ENCODE measurements around the gene OR10R2.
"Not testable (repeated sequence)": the region's sequence is repeated elsewhere in the genome, so short reads cannot be mapped to it uniquely, and the experiment has no call there.

The OR10R2 gene, protein sequence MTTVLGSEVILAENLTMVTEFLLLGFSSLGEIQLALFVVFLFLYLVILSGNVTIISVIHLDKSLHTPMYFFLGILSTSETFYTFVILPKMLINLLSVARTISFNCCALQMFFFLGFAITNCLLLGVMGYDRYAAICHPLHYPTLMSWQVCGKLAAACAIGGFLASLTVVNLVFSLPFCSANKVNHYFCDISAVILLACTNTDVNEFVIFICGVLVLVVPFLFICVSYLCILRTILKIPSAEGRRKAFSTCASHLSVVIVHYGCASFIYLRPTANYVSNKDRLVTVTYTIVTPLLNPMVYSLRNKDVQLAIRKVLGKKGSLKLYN

DNA sequence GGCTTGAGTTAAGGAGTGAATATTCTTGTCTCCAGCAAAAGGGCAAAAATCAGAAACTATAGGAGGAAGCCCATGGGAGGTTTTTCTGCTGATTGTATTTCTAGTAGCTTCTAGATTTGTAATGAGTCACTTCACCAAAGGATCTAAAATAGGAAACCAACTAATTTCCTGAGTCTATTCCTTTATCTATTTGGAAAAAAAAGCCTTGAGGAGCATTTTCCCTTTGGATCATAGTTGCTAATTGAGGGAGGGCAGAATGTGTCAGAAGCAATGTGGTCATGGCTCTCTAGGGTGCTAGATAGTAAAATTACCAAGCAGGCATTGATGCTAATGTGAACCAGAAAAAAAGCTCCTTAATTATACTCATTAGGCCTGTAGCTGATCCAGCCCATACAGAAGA, at the start of gene OR10R2:
TSS of gene OR10R2 (plus strand) at position 301 of the 400 bp plus-strand sequence. CDS start 106 bp downstream, outside the sequence.
- DNase-seq = no peak

DNA sequence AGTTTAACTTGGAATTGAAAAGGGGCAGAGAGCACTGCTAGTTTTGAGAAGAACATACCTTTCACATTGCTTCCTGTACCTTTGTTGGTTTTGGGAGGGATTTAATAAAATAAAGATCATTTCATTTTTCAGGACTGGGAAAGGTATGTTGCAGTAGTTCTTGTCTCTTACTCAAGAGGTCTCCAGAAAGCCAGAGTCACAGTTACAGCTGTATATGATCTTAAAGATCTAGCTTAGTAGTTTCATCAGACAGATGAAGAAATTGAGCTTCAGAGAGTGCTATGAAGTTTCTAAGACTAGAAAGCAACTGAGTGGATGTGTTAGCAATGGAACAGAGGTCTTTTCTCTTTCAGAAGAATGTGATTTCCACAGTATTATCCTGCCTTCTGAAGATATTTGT, 47.0 kb upstream of the OR10R2 start:
- no peak for DNase-seq

DNA sequence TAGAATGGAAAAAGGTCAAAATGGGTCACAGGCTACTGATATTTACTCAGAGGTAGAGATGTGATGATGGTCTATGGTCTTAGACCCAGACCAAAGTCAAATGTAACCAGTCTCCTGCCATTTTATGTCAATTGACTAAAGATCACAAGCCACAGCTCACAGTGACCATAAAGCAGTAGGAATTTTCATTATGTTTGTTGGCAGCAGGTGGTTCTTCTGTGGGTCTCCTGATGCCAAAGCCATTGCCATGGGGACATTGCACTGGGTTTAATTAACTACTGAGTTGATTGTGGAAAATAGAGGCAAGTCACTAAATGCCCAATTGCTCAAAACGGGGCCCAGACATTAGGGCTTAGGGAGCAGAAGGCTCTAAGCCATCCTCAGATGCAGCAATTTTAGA, 45.9 kb upstream of the OR10R2 start, which contains the start of gene OR10K2:
TSS of gene OR10K2 (minus strand) at position 101 of the 400 bp plus-strand sequence. CDS start 5,371 bp downstream, outside the sequence.
- no peak for DNase-seq

DNA sequence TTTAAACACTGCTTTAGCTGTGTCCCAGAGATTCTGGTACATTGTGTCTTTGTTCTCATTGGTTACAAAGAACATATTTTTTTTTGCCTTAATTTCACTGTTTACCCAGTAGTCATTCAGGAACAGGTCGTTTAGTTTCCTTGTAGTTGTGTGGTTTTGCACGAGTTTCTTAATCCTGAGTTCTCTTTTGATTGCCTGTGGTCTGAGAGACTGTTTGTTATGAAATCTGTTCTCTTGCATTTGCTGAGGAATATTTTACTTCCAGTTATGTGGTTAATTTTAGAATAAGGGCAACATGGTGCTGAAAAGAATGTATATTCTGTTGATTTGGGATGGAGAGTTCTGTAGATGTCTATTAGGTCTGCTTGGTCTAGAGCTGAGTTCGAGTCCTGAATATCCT, 41.9 kb upstream of the OR10R2 start:
- not testable (repeated sequence) for DNase-seq

DNA sequence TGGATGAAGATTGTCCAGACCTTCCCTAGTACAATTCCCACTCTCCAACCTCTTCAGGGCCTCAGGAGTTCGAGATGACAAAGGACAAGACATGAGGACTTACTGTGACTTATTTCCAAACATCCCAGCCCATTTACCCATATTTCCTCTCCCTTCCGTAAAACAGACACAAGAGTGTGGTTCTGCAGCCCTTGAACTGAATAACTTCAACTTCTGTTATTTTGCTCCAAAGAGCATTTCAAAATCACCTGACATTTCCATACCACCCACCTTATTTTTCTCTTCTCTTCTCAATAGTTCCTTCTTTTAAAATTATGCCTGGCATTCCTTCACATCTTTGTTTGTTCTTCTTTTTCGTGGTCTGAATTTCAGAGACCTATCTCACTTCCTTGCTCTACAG, 37.3 kb upstream of the OR10R2 start:
- DNase-seq = no peak

DNA sequence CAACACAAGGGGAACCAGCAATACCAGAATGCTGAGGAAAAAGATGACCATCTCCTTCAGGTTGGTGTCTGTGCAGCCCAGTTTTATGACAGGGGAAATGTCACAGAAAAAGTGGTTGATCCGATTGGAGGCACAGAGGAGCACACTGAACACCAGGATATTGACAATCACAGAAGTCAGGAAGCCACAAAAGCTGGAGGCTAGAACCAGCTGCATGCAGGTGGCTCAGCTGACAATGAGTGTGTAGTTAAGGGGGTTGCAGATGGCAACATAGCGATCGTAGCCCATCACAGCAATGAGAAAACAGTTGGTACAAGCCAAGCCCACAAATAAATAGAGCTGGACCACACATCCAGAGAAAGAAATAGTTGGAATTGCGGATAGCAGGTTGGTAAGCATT, 26.6 kb upstream of the OR10R2 start:
- DNase-seq = no peak

DNA sequence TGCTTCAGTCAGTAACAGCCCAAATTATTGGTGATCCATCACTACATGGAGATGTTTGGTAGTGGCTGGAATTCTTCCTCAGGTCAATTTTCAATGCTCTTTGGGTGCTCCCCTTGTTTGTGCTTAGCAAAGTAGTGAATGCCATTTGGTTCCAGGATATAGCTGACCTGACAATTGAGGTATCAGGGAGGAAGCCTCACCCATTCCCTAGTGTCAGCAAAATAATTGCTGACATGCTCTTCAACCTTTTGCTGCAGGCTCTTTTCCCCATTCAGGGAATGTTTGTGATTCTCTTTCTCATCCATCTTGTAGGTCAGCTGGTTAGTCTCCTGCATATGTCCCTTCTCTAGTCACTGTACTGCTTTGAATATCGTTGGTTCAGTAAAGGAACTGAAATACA, 17.5 kb upstream of the OR10R2 start:
- DNase-seq = no peak

DNA sequence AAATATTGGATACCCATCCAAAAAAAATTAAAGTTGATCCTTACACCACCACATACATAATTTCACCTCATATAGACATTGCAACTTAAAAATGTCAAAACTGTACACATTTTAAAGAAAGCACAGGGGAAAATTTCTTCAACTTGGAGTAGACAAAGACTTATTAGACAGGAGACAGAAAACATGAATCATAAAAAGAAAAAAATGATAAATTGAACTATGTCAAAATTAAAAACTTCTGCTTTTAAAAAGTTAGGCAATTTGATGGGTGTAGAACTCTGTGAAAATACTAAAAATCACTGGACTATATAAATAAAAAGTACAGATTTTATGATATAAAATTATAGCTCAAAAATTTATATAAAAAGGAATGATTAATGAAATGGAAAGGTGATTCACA, 14.8 kb upstream of the OR10R2 start:
- DNase-seq = no peak

DNA sequence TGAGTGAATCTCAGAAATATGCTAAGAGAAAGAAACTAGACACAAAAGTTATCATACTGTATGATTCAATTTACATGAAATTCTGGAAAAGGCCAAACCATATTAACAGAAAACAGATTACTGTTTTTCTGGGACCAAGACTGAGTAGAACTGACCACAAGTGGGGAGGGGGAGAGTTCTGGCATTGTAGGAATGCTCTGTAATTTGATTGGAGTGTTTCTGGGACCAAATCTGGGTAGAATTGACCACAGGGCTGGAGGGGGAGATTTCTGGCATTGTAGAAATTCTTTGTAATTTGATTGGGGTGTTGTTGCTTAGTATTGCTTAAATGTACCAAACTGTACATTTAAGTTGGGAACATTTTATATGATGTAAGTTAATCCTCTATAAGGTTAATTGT, 13.8 kb upstream of the OR10R2 start:
- DNase-seq = no peak

DNA sequence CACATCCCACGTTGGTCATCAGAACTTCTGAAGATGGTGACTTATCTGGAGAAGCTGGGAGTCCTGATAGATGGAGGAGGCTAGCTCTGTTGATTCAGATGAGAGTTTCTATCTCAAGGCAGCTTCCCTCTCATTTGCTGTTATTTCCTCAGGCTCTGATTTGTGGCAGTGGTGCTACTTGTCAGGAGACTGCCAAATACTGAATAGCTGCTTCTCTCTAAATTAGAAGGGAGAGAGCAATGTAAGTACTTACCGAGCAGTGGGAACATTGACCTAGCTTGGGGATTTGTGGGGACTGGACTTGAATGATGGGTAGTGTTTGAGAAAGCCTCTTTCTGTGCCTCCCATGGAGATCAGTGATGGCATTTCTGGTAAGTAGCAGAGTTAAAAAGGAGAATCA, 10.5 kb upstream of the OR10R2 start, which contains the start of gene OR10K1:
TSS of gene OR10K1 (plus strand) at position 301 of the 400 bp plus-strand sequence. CDS start 3,728 bp downstream, outside the sequence.
- DNase-seq = no peak

DNA sequence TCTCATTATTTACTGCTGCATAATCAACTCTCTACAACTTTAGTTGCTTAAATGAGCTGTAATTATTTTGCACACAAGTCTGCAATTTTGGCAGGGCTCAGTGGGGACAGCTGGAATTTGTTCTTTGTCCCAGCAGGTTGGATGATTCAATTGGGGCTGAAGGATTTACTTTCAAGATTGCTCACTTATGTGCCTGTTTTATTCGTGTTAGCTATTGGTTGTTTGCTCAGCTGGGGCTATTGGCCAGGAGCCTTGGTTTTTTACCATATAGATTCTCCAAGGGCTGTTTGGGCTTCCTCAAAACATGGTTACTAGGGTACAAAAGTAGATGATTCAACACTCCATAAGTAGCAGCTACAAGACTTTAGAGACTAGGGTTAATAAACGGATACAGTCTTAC, 13.4 kb downstream of the OR10R2 start:
- DNase-seq = no peak

DNA sequence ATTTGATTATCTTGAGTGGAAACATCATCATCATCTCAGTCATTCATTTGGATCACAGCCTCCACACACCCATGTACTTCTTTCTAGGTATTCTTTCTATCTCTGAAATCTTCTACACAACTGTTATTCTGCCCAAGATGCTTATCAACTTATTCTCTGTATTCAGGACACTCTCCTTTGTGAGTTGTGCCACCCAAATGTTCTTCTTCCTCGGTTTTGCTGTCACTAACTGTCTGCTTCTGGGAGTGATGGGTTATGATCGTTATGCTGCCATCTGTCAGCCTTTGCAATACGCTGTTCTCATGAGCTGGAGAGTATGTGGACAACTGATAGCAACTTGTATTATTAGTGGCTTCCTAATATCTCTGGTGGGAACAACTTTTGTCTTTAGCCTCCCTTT, 19.3 kb downstream of the OR10R2 start:
- no peak for DNase-seq

DNA sequence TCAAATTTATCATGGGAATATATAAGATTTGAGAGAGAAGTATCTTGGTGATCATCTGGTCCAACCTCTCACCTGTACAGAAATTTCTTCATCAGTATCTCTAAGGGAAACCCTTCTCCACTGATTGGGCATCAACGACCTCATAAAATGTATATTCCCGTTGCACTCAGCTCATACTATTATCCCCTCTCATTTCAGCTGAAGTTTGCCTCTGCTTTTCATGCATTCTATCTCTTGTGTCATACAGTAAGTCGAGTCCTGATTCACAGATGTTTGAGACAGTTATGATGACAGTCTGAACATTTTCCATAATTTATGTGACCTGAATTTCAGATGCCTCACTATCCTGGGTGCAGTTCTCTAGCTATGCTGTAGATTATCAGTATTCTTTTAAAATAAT, 21.0 kb downstream of the OR10R2 start:
- DNase-seq = no peak

DNA sequence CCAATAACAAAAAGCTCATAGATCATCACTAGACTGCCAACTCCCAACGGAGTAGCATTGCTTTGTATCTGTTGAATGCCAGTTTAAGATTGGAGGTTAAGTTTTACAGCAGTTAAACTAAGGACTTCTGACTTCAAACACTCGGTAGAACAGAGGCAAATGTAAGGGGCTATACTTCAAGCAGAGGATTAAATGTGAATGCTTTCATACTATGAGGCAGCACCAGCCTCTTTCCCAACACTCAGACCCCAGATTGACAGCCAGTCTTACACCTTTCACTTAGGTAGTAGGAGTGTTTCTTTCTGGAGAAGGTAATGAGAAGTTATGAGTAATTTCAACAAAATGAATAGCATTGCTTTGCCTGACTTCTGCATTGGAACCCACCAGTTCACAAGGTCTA, 22.8 kb downstream of the OR10R2 start:
- DNase-seq = no peak

DNA sequence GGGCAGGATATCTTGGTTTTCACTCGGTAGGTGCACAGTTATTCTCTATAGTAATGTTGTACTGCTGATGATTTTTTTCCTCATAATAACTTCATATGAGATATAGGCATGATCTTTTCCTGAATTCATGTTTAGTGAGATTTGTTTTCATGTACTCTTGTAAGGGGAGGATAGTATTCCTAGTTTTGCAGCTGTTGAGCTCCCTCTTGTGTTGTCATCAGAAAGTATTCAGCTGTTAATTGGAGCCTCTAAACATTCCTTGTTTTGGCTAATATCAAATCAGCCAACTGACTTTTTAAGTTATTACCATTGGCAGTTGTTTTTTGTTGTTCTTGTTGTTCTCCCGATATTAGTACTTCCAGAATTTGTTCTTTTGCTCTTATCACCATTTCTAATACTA, 24.4 kb downstream of the OR10R2 start:
- DNase-seq = no peak

DNA sequence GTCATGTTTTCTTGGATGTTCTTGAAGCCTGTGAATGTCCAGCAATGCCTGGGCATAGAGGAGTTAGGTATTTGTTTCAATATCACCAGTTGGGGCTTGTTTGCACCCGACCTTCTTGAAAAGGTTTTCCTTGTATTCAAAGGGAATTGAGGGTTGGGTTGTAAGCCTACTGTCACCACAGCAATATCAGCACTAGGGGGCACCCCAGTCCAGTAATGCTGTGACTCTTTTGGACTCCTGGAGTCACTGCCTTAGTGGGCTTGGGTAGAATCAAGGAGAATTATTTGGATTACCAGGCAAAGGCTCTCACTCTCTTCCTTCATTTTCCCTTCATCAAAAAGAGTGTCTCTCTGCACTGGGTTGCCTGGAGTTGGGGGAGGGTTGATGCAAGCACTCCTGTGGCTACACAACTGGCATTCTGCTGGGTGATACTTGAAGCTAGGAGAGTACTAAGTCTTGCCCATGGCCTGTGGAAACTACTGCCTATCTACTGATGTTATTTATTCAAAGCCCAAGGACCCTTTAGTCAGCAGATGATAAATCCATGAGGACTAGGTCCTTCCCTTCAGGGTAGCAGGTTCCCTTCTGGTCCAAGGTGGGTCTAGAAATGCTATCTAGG, 34.5 kb downstream of the OR10R2 start:
- DNase-seq = peak; percentile 10 to 14

DNA sequence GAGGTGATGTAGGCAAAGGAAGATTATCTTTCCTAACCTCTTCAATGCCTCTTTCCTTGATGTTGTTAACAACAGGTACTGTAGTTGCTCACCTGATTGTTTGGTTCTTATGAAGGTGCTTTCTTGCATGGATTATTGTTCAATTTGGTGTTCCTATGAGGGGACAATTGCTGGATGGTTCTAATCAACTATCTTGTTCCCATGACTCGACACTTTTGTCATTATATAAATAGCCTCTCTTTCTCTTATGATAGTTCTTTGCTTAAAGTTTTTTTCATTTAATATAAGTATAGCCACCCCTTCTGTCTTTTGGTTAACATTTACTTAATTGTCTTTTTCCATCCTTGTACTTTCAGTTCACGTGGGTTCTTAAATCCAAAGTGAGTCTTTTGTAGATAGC, 35.5 kb downstream of the OR10R2 start:
- DNase-seq = no peak

DNA sequence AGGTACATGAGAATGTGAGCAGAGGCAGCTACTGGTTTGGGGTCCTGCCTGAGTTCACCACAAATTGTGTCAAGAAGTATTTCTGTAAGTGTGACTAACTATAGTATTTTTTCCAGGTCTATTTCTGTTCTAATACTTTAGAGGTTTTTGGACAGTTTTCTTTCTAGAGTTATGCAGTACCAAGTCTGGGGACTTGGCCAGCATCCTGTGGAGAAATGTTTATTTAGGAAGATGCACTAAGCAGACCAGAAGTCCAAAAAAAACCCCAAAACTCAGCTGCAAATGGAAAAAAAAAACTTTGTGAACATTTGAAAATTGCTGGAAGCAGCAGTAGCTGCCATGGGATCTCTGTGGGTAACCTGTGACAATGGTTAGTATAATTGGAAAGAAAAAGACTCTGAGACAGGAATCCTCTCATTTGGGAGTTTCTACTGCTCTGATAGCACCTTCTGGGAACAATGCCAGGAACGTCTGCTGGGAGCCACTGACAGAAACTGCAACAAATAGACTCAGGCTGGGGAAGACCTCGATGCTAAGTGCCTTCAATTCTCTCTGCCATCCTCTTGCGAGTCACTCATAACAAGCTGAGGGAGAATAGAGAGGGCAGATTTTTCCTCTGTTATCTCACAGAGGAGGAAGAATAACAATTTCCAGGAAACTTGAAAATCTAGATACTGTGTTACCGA, 37.6 kb downstream of the OR10R2 start:
- no peak for DNase-seq

DNA sequence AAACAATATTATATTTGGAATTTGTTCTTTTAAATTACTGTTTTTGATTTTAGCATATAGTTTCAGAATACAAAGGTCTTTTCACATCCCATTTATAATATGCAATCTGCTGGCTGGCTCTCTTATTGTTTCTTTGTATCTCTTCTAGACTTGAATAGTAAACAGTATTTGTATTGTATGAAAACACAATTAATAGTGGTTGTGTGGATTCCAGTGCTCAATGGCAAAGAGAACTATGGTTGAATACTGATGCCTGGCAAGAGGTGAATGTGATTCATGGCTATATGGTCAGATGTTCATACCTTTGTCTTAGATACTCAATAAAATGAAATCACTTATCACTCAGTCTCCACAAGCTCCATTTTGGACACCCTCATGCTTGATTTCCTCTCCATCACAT, 44.9 kb downstream of the OR10R2 start:
- no peak for DNase-seq

DNA sequence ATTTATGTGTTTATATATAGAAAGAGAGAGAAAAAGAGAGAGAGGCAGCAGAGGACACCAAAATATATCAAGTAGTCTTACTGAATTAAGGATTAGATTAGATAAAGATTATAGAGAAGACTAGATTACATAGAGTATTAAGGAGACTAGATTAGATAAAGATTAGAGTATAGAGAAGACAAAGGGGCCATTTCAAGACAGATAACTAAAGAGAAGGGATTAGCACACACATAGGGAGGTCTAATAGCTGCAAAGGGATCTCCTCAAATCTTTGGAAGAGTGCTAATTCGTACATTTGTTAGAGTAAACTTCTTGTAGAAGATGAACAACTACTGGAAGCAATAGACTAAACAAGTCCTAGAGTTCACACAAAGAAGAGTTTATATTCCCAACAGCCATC, 48.0 kb downstream of the OR10R2 start:
- DNase-seq = no peak

DNA sequence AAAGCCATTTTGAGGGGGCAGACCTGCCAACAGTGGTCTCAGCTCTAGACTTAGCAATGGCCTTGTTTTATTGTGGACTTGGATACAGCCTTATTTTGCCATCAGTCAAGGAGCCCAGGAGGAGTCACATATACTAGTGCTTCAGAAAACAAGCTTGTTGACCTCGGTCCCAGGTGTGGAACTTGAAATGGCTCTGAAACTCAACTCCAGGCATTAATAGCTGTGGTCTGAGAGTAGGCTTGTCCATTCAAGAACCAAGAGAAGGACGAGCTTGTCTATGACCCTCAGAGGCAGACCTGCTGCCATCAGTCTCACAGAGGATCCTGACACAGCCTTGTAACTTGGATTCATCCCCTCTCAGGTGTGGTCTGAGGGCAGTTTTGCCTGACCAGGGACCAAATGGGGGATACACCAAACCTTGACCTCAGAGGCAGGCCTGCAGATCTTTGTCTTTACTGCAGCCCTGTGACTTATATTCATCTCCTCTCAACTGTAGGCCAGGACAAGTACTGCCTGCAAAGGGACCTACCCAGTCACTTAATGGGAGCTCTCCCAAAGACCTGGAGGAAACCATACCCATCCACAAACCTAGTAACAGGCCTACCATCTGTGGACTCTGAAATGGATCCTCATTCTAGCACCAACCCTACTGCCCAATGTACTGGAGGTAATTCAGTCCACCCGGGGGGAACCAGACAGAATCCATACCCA, 49.1 kb downstream of the OR10R2 start:
- no peak for DNase-seq

DNA sequence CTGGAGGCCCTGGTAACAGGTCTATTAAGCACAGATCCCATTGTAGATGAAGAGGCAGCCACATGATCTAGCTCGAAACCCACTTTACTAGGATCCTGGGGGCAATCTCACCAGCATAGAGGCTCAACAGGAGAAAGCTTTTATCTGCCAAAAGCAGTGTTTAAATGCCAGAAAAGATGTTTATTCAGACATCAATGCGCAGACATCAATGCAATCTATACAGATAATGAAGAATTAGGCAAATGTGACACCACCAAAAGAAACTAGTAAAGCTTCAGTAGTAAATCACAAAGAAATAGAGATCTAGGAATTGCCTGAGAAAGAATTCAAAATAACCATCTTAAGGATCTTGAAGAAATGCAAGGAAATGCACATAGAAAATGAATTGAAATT, 49.6 kb downstream of the OR10R2 start:
- DNase-seq = no peak

DNA sequence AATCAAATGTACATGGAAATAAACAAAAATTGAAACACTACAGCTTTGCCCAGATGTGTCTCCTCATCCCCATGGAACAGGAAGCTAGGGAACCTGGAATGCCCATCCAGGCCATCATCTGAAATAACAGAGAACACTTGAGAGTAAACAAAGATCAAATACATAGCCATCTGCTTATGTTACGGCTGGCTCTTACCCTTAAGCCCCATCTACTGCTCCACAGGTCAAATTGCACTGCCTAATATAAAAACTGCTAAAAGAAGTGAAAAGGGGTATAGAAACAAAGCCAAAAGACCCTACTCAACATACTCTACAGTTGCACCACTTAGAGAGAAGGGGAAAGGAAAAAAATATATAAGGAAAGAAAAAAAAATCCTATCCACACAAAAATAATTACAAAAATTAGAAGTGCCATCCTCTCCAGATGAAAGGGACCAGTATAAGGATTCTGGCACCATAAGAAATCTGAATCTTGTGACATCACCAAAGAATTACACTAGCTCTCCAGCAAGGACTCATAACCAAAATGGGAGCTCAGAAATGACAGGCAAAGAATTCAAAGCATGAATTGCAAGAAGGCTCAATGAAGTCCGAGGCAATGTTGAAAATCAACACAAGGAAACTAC, 55.3 kb downstream of the OR10R2 start:
- DNase-seq = no peak

Measured in bone marrow (tissue), 2 donors.